ENCODE data around the gene TSHZ3.

TSHZ3 gene

DNA sequence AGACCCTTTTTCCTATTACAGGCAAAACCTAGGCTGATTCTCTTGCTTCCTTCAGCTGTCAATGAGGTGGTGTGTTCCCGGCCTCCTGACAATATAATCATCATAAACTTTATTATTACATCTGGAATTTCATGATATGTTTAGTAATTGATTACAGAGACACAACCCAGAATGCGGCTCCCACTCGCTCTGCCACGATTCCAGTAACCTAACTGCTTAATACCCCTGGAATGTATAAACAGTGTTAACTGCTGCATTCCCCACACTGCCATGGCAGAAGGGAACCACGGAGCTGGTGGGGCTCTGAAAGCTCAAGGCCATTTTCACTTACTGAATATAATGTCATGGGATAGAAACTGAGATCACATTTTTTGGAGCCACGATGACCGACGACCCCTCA lies 17.1 kb downstream of the TSHZ3 start:
- H3K27me3 Mint-ChIP-seq (ENCODE audit: low read depth, poor library complexity) = peaks cover 7% of the 10 kb centered on the region
- TF ChIP-seq CTCF (IDR thresholded peaks at IDR 0.05) = no peak
- no peaks in the 10 kb centered on the region for H3K9me3 Mint-ChIP-seq
- H3K4me3 Mint-ChIP-seq = no peak overlapping the region
- H3K4me1 Mint-ChIP-seq = peaks cover 85% of the 10 kb centered on the region
- no peak for DNase-seq
- H3K36me3 Mint-ChIP-seq (ENCODE audit: low read depth) = no peaks in the 10 kb centered on the region
- H3K27ac Mint-ChIP-seq = no peak overlapping the region

DNA sequence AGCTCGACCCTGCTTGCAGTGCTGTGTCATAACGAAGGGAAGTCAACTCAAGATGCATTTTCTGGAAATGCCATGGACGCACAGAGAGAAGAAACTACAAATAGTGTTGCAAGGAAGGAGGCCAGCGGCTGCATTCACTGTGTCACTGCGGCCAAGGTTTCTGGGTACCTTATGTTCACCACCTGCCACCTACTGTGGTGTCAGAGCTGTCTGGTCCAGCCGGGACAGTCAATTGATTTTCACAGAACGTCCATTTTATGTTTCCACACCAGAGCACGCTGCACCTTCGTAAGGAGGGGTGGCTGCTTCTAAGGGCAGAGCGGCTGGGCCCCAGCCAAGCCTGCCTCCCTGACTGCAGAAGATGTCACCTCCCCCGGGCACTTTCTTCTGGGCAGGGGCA lies 17.7 kb downstream of the TSHZ3 start:
- Mint-ChIP-seq H3K9me3 (no peaks in the 10 kb centered on the region), H3K27me3 (ENCODE audit: low read depth, poor library complexity) (peaks cover 7% of the 10 kb centered on the region), H3K36me3 (ENCODE audit: low read depth) (no peaks in the 10 kb centered on the region), H3K4me3 (no peak overlapping the region), H3K4me1 (peaks cover 80% of the 10 kb centered on the region), H3K27ac (peak overlapping the region; percentile 75)
- no peak for DNase-seq
- no peak for TF ChIP-seq CTCF (IDR thresholded peaks at IDR 0.05)

- H3K9me3 Mint-ChIP-seq = no peaks in the 10 kb centered on the region
- no peak overlapping the region for H3K27ac Mint-ChIP-seq
- no peak overlapping the region for H3K4me3 Mint-ChIP-seq
- peaks cover 72% of the 10 kb centered on the region for H3K4me1 Mint-ChIP-seq
- no peaks in the 10 kb centered on the region for H3K36me3 Mint-ChIP-seq (ENCODE audit: low read depth)
- TF ChIP-seq CTCF (IDR thresholded peaks at IDR 0.05) = no peak
- H3K27me3 Mint-ChIP-seq (ENCODE audit: low read depth, poor library complexity) = peaks cover 3% of the 10 kb centered on the region
- DNase-seq = no peak
Measured at GRCh38 chr19:31330761-31331160, 18.5 kb downstream of the TSHZ3 start.

DNA sequence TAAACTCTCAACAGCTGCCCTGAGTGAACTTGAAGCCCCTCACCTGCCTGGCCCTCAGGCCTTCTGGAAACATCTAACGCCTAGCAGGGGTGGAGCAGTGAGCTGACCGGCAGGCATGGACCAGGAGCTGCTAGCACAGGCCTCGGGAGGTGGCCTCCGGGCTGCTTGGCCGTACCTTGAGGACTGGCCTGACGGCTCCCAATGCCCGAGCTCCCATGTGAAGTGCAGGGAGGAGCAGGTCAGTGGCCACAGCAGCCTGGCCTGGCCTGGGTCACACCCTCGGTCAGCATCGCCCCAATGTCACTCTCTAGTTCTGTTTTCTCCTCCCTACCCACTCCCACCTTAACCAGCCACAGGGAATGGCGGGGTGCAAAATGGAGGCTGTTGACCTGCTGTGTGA lies 19.0 kb downstream of the TSHZ3 start:
- Mint-ChIP-seq H3K27me3 (ENCODE audit: low read depth, poor library complexity) (peaks cover 3% of the 10 kb centered on the region), H3K36me3 (ENCODE audit: low read depth) (no peaks in the 10 kb centered on the region), H3K4me1 (peaks cover 67% of the 10 kb centered on the region), H3K4me3 (no peak overlapping the region), H3K9me3 (no peaks in the 10 kb centered on the region), H3K27ac (no peak overlapping the region)
- no peak for TF ChIP-seq CTCF (IDR thresholded peaks at IDR 0.05)
- no peak for DNase-seq

GRCh38 chr19:31329819-31330218 lies 19.4 kb downstream of the TSHZ3 start:
- Mint-ChIP-seq H3K4me3 (no peak overlapping the region), H3K4me1 (peaks cover 62% of the 10 kb centered on the region), H3K27me3 (ENCODE audit: low read depth, poor library complexity) (peaks cover 3% of the 10 kb centered on the region), H3K36me3 (ENCODE audit: low read depth) (no peaks in the 10 kb centered on the region), H3K9me3 (no peaks in the 10 kb centered on the region), H3K27ac (no peak overlapping the region)
- no peak for TF ChIP-seq CTCF (IDR thresholded peaks at IDR 0.05)
- DNase-seq = no peak

DNA sequence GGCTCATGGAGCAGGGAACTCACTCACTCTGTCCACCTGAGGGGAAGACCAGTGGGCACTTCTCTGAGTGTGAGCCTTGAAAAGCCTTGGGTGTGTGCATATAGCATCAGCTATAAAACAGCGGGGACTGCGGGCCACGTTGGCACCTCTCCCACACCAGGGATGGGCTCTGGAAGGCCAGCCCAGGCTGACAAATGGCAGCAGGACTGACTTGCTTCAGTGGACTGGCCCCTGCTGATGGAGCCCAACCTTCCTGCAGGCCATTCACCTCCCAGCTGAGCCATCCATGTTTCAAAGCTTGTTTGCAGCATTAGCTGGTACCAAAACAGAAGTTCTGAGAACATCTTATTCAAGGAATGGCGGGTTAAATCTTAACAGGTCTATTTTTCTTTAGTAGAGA lies 21.0 kb downstream of the TSHZ3 start:
- Mint-ChIP-seq H3K4me3 (no peak overlapping the region), H3K27me3 (ENCODE audit: low read depth, poor library complexity) (peaks cover 6% of the 10 kb centered on the region), H3K36me3 (ENCODE audit: low read depth) (no peaks in the 10 kb centered on the region), H3K27ac (no peak overlapping the region), H3K9me3 (no peaks in the 10 kb centered on the region), H3K4me1 (peaks cover 47% of the 10 kb centered on the region)
- TF ChIP-seq CTCF (IDR thresholded peaks at IDR 0.05) = no peak
- DNase-seq = no peak
